ENCODE measurements around the gene USHBP1. TPM values are rescaled to one million over a fixed set of nuclear protein-coding genes. Genes with fewer than 3 reads are reported as not detected.
A peak's percentile ranks its signal among the peaks of the same experiment; 100 is the strongest.

Gene USHBP1
- total RNA-seq, 1 experiment from 2014 or later, result 0.15 TPM

- H3K4me3 ChIP-seq (replicated peaks in 1 of 2; ENCODE audit: low read depth in 1 of 2, low read length in 2 of 2), result peak overlapping the region; percentile 80 to 98
These were observed 45.5 kb upstream of the USHBP1 start for GRCh38 chr19:17309965-17310461.

More at GRCh38 chr19:17309965-17310461, 45.5 kb upstream of the USHBP1 start:
- TF ChIP-seq CBX3 (IDR thresholded peaks at IDR 0.05; ENCODE audit: low read depth), result no peak
- TF ChIP-seq FOSL1 (IDR thresholded peaks at IDR 0.05; ENCODE audit: low read depth), result no peak
- no peak for TF ChIP-seq ATF3 (IDR thresholded peaks at IDR 0.05)
- TF ChIP-seq JUND (IDR thresholded peaks at IDR 0.05), result no peak
- no peak for TF ChIP-seq ZNF274 (IDR thresholded peaks at IDR 0.05; ENCODE audit: low read depth, low read length)
- no peak for TF ChIP-seq CEBPB (IDR thresholded peaks at IDR 0.05; ENCODE audit: low read depth)
- no peak for TF ChIP-seq POLR2AphosphoS5 (IDR thresholded peaks at IDR 0.05; ENCODE audit: low read depth, low read length)
- no peak for TF ChIP-seq EZH2 (IDR thresholded peaks at IDR 0.05)
- no peak; the same call in 1 of the 2 replicates for TF ChIP-seq MAX (IDR thresholded peaks at IDR 0.05)
- no peak; the same call in 1 of the 2 replicates for TF ChIP-seq ELF1 (IDR thresholded peaks at IDR 0.05; ENCODE audit: borderline replicate concordance, low read depth)
- TF ChIP-seq EGR1 (IDR thresholded peaks at IDR 0.05; ENCODE audit: low read depth), result no peak
- TF ChIP-seq SIN3A (IDR thresholded peaks at IDR 0.05; ENCODE audit: low read depth), result no peak
- Histone ChIP-seq H3K4me1 (ENCODE audit: control insufficient read depth in 1 of 2, insufficient read depth in 2 of 2, low read length in 2 of 2) (peaks cover 41 to 58% of the 10 kb centered on the region in 2 experiments), H2AFZ (ENCODE audit: low read depth, low read length, poor library complexity, severe bottlenecking) (no peak overlapping the region), H3K9me2 (ENCODE audit: insufficient read depth) (no peaks in the 10 kb centered on the region), H3K79me2 (ENCODE audit: insufficient read depth, low read length) (peaks cover 59% of the 10 kb centered on the region), H3K4me2 (ENCODE audit: low read length) (peak overlapping the region; percentile 99), H3K27me3 (ENCODE audit: insufficient read depth, low read length) (no peaks in the 10 kb centered on the region), H3K36me3 (ENCODE audit: control insufficient read depth in 1 of 2, insufficient read depth in 2 of 2, low read length in 2 of 2) (peaks cover 4 to 12% of the 10 kb centered on the region in 2 experiments), H3K9me3 (ENCODE audit: control insufficient read depth in 1 of 2, insufficient read depth in 1 of 2, low read depth in 1 of 2, low read length in 2 of 2) (no peaks in the 10 kb centered on the region), H3K9ac (ENCODE audit: low read length) (peak overlapping the region; percentile 81), H3K27ac (ENCODE audit: low read depth, low read length) (peak overlapping the region; percentile 79), H4K20me1 (ENCODE audit: insufficient read depth) (no peaks in the 10 kb centered on the region)
- CTCF ChIA-PET, result interaction anchor here (1.8 kb wide), 1 partner anchor 13 kb away, joined by 5 read pairs; no protein-coding TSS in a partner anchor
- BruUV-seq (replicated peaks), result no TSS peak
- DNase-seq (ENCODE audit: low read depth, low spot score) (no peak), ATAC-seq (no peak)
- RAD21 ChIA-PET (ENCODE audit: low non-redundant PET in 1 of 2, low total read pairs in 2 of 2, uncharacterized antibody in 2 of 2, unreplicated experiment in 2 of 2), result no interaction called here
- intact Hi-C loops (cut with micrococcal nuclease), result loop anchor here (2.0 kb wide), 1 partner anchor 17 kb away; no protein-coding TSS in a partner anchor
- POLR2A ChIA-PET, result interaction anchor here (1.4 to 3.2 kb wide), 2 partner anchors 17 to 24 kb away, joined by 9 to 39 read pairs; partner anchors contain the start of gene ANO8

Measured in HCT116 (cell line).